SW480 (cell line): ENCODE results near the gene PCDHGB7.
"Not testable (repeated sequence)": the region's sequence is repeated elsewhere in the genome, so short reads cannot be mapped to it uniquely, and the experiment has no call there.

Source experiments
- DNase-seq: peaks from one replicate; pipeline ENCODE4 v3.0.0-alpha.2; 2016; ENCODE audit warnings: low spot score

The PCDHGB7 gene

GRCh38 chr5:141397756-141398551, 19.5 kb upstream of the PCDHGB7 start, which contains the start of gene PCDHGB5:
Gene PCDHGB5, plus strand, starts transcription at chr5:141397947. Its CDS starts 181 bp downstream, at chr5:141398128.
- not testable (repeated sequence) for DNase-seq

- no peak for DNase-seq
These were observed 18.9 kb upstream of the PCDHGB7 start for GRCh38 chr5:141398608-141399007.

GRCh38 chr5:141399555-141400258, 17.8 kb upstream of the PCDHGB7 start:
- DNase-seq: no peak

- peak; percentile 31 for DNase-seq
These were observed 14.8 kb upstream of the PCDHGB7 start, which contains the start of gene PCDHGA9 for GRCh38 chr5:141402553-141403243. Gene PCDHGA9, plus strand, starts transcription at chr5:141402778. Its CDS starts 175 bp downstream, at chr5:141402953.

- DNase-seq: no peak
These were observed 14.1 kb upstream of the PCDHGB7 start for GRCh38 chr5:141403387-141403786.

GRCh38 chr5:141407790-141408505, 9.5 kb upstream of the PCDHGB7 start, which contains the start of gene PCDHGB6:
Gene PCDHGB6, plus strand, starts transcription at chr5:141408021. Its CDS starts 182 bp downstream, at chr5:141408203.
- not testable (repeated sequence) for DNase-seq

- DNase-seq: no peak
These were observed 7.7 kb upstream of the PCDHGB7 start for GRCh38 chr5:141409598-141410306.

GRCh38 chr5:141411575-141411974, 5.9 kb upstream of the PCDHGB7 start:
- DNase-seq: peak; percentile 25

- DNase-seq: peak; percentile 52
These were observed 4.5 kb upstream of the PCDHGB7 start, which contains the start of gene PCDHGA10 for GRCh38 chr5:141412854-141413539. Gene PCDHGA10, plus strand, starts transcription at chr5:141412987. Its CDS starts 189 bp downstream, at chr5:141413176.

- DNase-seq: no peak
These were observed 3.9 kb upstream of the PCDHGB7 start for GRCh38 chr5:141413540-141414069.

- DNase-seq: not testable (repeated sequence)
These were observed 2.8 kb upstream of the PCDHGB7 start for GRCh38 chr5:141414548-141415274.

GRCh38 chr5:141415275-141415618, 2.2 kb upstream of the PCDHGB7 start:
- not testable (repeated sequence) for DNase-seq

GRCh38 chr5:141419074-141419880, 1.8 kb downstream of the PCDHGB7 start:
- no peak for DNase-seq

- DNase-seq: no peak
These were observed 3.5 kb downstream of the PCDHGB7 start, which contains the start of gene PCDHGA11 for GRCh38 chr5:141420855-141421488. Gene PCDHGA11, plus strand, starts transcription at chr5:141421051. Its CDS starts 177 bp downstream, at chr5:141421228.

GRCh38 chr5:141421489-141421855, 4.0 kb downstream of the PCDHGB7 start:
- no peak for DNase-seq

GRCh38 chr5:141422742-141423291, 5.3 kb downstream of the PCDHGB7 start:
- DNase-seq: no peak

GRCh38 chr5:141427783-141428426, 10.4 kb downstream of the PCDHGB7 start:
- DNase-seq: no peak
